Natural killer cell treated with Interleukin-12 subunit alpha and Interleukin-12 subunit beta and Interleukin-15 and Interleukin-18, amount 100 ng/mL, for 72 hours (primary cell): ENCODE data around the gene ADAMTS3. TPM values are rescaled to one million over a fixed set of nuclear protein-coding genes. Genes with fewer than 3 reads are reported as not detected.
"Not testable (repeated sequence)": the region's sequence is repeated elsewhere in the genome, so short reads cannot be mapped to it uniquely, and the experiment has no call there.

Experiments
- ATAC-seq, 2 donors: fragments of 150-1000 bp; cut with Tn5 transposase in 1 of 2; sonication (Bioruptor Pico), chemical (Tn5 transposase) in 1 of 2; 2 replicates each; pipeline ENCODE4 v1.10.0; 2021
- DNase-seq: peaks from one replicate; pipeline ENCODE4 v3.0.0; 2022; ENCODE audit warnings: low spot score
- H3K27ac Mint-ChIP-seq, 2 donors: 1 replicate in 1 of 2; 2 replicates in 1 of 2; pipeline ENCODE4 v1.8.0; 2022; ENCODE audit warnings: mixed read lengths in 2 of 2, mild to moderate bottlenecking in 1 of 2, moderate library complexity in 1 of 2
- H3K27me3 Mint-ChIP-seq, 2 donors: 1 replicate in 1 of 2; 2 replicates in 1 of 2; pipeline ENCODE4 v1.8.0; 2022; ENCODE audit warnings: mixed read lengths in 2 of 2
- H3K36me3 Mint-ChIP-seq: one replicate; pipeline ENCODE4 v1.8.0; 2022; ENCODE audit warnings: mixed read lengths
- H3K4me1 Mint-ChIP-seq, 2 donors: 1 replicate in 1 of 2; 2 replicates in 1 of 2; pipeline ENCODE4 v1.8.0; 2022; ENCODE audit warnings: low read depth in 2 of 2, mixed read lengths in 2 of 2, mild to moderate bottlenecking in 1 of 2
- H3K4me3 Mint-ChIP-seq: one replicate; pipeline ENCODE4 v1.8.0; 2022; ENCODE audit warnings: mixed read lengths
- H3K9me3 Mint-ChIP-seq: 2 replicates; pipeline ENCODE4 v1.8.0; 2022; ENCODE audit warnings: mixed read lengths
- total RNA-seq, 2 donors: library from RNA; stranded (reverse); gene quantifications; one replicate each; pipeline ENCODE4 v1.2.3, GENCODE V29; 2022

The ADAMTS3 gene
- total RNA-seq, 2 donors from 2014 or later, result not detected

DNA sequence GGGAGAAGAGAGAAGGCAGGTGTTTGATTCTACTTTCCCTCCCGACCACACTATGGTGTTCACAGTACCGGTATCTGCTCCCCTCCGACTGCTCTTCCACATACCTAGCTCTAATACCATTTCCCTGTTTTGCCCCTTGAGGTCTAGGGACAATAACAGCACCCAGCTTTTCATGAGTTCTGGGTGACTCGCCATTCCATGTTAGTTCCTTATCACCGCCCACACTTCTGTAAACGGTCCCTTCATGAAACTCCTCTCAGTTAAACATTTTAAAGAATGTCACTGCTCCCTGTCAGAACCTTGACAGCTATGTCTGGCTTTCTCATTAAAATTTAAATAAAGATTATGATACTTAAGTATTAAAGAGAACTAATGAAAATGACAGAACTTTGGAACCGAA lies 136.7 kb downstream of the ADAMTS3 start:
- no peaks in the 10 kb centered on the region for H3K36me3 Mint-ChIP-seq
- H3K27ac Mint-ChIP-seq, result no peak overlapping the region
- no peak for DNase-seq
- no peaks in the 10 kb centered on the region for H3K4me1 Mint-ChIP-seq
- peaks cover 8% of the 10 kb centered on the region for H3K9me3 Mint-ChIP-seq
- H3K27me3 Mint-ChIP-seq, result no peaks in the 10 kb centered on the region
- H3K4me3 Mint-ChIP-seq, result no peak overlapping the region
- no peak for ATAC-seq

DNA sequence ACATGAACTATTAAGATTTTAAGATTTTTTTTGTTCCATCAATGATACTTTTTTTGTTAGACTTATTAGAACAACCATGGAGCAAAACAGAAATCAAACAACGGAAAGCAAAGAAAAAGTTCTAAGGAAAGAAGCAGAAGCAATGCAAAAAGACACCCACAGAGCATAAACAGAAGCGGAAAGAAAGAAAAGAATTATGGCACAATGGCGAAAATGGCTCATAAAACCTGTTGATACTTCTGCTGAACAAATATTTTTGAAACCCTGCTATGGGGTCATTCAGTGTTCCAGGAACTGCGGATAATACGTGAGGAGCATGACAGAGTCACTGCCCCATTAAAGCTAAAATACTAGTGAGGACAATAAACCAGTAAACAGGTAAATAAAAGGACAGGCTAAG lies 138.0 kb downstream of the ADAMTS3 start:
- H3K4me1 Mint-ChIP-seq, result no peaks in the 10 kb centered on the region
- ATAC-seq (no peak), DNase-seq (no peak)
- peaks cover 12% of the 10 kb centered on the region for H3K9me3 Mint-ChIP-seq
- H3K36me3 Mint-ChIP-seq, result no peaks in the 10 kb centered on the region
- H3K27ac Mint-ChIP-seq, result no peak overlapping the region
- no peaks in the 10 kb centered on the region for H3K27me3 Mint-ChIP-seq
- H3K4me3 Mint-ChIP-seq, result no peak overlapping the region

DNA sequence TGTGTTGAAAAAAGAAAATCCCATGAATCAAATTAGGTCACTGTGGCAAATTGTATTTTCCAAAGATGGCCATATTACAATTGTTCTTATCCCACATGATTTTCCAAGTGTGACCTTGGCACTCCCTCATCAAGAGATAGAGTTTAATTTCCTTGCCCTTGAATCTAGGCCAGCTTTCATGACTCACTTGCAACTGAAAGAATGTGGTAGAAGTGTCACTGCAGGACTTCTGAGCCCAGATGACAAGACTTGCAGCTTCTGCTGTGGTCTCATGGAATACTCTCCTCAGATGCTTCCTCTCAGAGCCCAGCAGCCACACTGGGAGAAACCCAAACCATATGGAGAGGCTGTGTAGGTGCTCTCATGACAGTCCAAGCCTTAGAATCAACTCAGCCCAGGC lies 139.0 kb downstream of the ADAMTS3 start:
- no peak overlapping the region for H3K4me3 Mint-ChIP-seq
- no peaks in the 10 kb centered on the region for H3K27me3 Mint-ChIP-seq
- no peak overlapping the region for H3K27ac Mint-ChIP-seq
- H3K9me3 Mint-ChIP-seq, result peaks cover 12% of the 10 kb centered on the region
- DNase-seq (no peak), ATAC-seq (no peak)
- no peaks in the 10 kb centered on the region for H3K4me1 Mint-ChIP-seq
- no peaks in the 10 kb centered on the region for H3K36me3 Mint-ChIP-seq

DNA sequence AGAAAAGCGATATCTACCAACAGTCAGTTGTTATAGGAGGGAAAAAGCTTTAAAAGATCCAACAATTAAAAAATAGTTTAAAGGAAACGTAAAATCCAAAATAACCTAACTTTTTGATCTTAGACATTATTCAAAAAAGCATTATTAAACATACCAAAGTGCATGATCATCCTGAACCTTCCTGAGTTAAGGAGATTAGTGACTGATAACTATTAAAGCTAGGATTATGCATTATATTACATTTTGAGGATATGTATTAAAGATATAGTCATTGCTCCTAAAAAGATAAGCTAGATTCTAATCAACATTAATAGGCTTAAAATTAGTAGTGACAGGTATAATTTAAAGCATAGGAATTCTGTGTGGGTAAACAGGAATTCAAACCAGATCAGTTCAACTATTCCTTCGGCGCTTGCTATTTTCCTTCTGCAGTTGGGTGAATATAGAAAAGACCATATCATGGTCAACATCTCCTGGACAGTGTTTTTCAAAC lies 139.6 kb downstream of the ADAMTS3 start:
- H3K27me3 Mint-ChIP-seq, result no peaks in the 10 kb centered on the region
- H3K36me3 Mint-ChIP-seq, result no peaks in the 10 kb centered on the region
- no peaks in the 10 kb centered on the region for H3K4me1 Mint-ChIP-seq
- no peak for ATAC-seq
- H3K27ac Mint-ChIP-seq, result no peak overlapping the region
- DNase-seq, result no peak
- peaks cover 12% of the 10 kb centered on the region for H3K9me3 Mint-ChIP-seq
- H3K4me3 Mint-ChIP-seq, result no peak overlapping the region

DNA sequence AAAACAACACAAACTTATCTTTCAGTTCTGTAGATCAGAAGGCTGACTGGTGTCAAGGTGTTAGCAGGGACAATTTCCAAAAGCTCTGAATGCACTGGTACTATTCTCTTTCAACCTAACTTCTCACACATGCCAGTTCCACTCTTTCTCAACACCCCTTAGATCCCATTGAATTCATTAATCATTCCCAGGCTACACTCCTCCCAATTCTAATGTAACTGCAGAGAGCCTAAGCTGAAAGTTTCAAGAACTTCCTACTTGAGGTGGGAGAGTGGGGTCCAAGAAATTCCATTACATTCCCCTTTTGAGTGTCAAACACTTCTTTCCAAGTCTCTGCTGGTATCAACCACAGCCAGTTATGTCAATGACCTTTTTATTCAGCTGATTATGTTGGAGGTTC lies 142.0 kb downstream of the ADAMTS3 start:
- no peaks in the 10 kb centered on the region for H3K27me3 Mint-ChIP-seq
- DNase-seq (no peak), ATAC-seq (no peak)
- no peaks in the 10 kb centered on the region for H3K4me1 Mint-ChIP-seq
- no peaks in the 10 kb centered on the region for H3K36me3 Mint-ChIP-seq
- no peak overlapping the region for H3K4me3 Mint-ChIP-seq
- H3K27ac Mint-ChIP-seq, result no peak overlapping the region
- peaks cover 9% of the 10 kb centered on the region for H3K9me3 Mint-ChIP-seq

DNA sequence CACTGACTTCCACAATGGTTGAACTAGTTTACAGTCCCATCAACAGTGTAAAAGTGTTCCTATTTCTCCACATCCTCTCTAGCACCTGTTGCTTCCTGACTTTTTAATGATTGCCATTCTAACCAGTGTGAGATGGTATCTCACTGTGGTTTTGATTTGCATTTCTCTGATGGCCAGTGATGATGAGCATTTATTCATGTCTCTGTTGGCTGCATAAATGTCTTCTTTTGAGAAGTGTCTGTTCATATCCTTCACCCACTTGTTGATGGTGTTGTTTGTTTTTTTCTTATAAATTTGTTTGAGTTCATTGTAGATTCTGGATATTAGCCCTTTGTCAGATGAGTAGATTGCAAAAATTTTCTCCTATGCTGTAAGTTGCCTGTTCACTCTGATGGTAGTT lies 143.1 kb downstream of the ADAMTS3 start:
- H3K4me1 Mint-ChIP-seq, H3K27me3 Mint-ChIP-seq, ATAC-seq, DNase-seq, H3K27ac Mint-ChIP-seq, H3K36me3 Mint-ChIP-seq, H3K4me3 Mint-ChIP-seq: not testable (repeated sequence)
- H3K9me3 Mint-ChIP-seq, result peaks cover 11% of the 10 kb centered on the region

DNA sequence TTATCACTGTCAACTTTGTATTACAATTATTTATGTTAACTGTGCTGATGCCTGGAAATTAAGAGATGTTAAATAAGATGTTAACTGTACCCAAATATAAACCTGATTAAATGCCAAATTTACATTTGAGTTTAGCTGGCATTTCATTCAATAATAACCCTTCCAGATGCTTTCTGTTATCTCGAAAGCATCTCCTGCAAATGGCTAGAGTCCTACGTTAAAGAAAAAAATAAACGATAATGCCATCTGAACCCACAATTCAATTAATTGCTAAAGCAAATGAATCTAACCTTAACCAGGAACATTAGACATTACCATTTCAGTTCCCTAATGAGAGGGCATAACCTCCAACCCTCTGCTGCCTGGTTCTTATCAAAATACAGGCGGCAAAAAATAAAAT lies 145.0 kb downstream of the ADAMTS3 start:
- DNase-seq, result no peak
- Mint-ChIP-seq H3K4me1 (no peaks in the 10 kb centered on the region), H3K9me3 (peaks cover 17% of the 10 kb centered on the region), H3K27me3 (no peaks in the 10 kb centered on the region), H3K27ac (no peak overlapping the region), H3K4me3 (no peak overlapping the region), H3K36me3 (no peaks in the 10 kb centered on the region)
- no peak for ATAC-seq

DNA sequence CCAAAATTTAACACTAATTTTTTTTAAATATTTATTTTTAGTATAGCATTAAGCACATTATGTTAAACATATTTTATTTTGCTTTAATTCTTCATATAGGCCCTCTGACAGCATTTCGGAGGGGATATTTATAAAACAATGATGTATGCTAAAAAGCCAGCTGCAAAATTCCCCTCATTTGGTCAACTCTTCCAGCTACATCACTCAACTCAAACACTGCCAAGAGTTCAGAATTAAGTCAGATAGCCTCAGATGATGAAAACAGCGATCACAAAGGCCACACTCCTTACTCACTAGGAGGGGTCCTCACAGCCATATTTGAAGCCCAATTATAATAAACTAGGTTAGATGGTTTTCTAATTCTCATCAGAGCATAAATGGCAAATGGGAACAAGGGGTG lies 146.6 kb downstream of the ADAMTS3 start:
- DNase-seq (no peak), ATAC-seq (no peak)
- Mint-ChIP-seq H3K27ac (no peak overlapping the region), H3K27me3 (no peaks in the 10 kb centered on the region), H3K4me3 (no peak overlapping the region), H3K9me3 (peaks cover 17% of the 10 kb centered on the region), H3K4me1 (no peaks in the 10 kb centered on the region), H3K36me3 (no peaks in the 10 kb centered on the region)

DNA sequence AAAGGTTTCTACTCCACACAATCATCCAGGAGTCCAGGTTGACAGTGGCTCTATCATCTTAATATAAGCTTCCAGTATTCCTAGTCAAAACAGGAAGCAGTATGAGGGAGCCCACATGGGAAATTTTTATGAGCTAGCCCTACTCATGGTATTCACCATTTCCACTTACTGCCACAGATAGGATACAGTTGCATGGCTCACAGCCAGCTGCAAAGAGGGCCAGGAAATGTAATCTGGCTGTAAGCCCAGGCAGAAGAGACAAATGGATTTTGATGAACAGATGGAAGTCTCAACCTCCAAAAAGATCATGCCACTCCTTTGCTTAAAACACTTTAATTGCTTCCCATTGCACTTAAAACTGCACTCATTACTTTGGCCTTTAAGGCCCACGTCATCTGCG lies 150.6 kb downstream of the ADAMTS3 start:
- ATAC-seq (no peak), DNase-seq (no peak)
- Mint-ChIP-seq H3K4me3 (no peak overlapping the region), H3K27ac (no peak overlapping the region), H3K9me3 (peaks cover 12% of the 10 kb centered on the region), H3K4me1 (no peaks in the 10 kb centered on the region), H3K27me3 (no peaks in the 10 kb centered on the region), H3K36me3 (no peaks in the 10 kb centered on the region)

DNA sequence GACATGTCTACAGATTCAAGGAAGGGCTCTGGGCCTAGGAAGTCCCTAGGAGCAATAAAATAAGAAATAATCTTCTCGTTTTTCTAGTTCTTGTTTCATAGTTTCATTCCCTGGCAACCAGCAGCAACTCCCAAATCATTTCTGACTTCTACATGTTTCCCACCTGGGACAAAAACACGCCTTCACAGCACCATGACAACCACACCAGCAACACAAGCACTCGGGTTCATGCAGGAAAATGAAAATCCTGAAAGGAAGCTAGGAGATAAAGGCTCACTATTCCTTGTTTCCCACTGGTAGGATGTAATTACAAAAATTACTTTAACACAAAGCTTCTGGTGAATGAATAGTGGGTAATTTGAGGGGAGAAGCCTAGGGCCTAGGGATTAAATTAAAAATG lies 158.9 kb downstream of the ADAMTS3 start:
- Mint-ChIP-seq H3K27me3 (no peaks in the 10 kb centered on the region), H3K27ac (no peak overlapping the region)

DNA sequence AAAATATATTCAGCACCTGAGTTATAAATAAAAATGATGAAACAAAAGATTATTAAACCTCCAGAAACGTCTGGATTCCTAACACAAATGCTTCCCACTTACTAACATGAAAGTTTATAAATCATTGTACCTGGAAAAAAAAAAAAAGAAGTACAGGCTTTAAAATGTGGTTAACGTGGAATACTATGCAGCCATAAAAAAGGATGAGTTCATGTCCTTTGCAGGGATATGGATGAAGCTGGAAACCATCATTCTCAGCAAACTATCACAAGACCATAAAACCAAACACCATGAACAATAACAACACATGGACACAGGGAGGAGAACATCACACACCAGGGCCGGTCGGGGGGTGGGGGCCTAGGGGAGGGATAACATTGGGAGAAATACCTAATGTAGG lies 160.5 kb downstream of the ADAMTS3 start:
- Mint-ChIP-seq H3K36me3 (no peaks in the 10 kb centered on the region), H3K4me1 (no peaks in the 10 kb centered on the region), H3K27ac (no peak overlapping the region), H3K27me3 (no peaks in the 10 kb centered on the region), H3K4me3 (no peak overlapping the region), H3K9me3 (no peaks in the 10 kb centered on the region)
- no peak for DNase-seq
- ATAC-seq, result no peak

More for the DNA sequence above, 158.9 kb downstream of the ADAMTS3 start:
- no peaks in the 10 kb centered on the region for H3K9me3 Mint-ChIP-seq
- DNase-seq (no peak), ATAC-seq (no peak)
- H3K4me1 Mint-ChIP-seq, result no peaks in the 10 kb centered on the region
- no peak overlapping the region for H3K4me3 Mint-ChIP-seq
- no peaks in the 10 kb centered on the region for H3K36me3 Mint-ChIP-seq

DNA sequence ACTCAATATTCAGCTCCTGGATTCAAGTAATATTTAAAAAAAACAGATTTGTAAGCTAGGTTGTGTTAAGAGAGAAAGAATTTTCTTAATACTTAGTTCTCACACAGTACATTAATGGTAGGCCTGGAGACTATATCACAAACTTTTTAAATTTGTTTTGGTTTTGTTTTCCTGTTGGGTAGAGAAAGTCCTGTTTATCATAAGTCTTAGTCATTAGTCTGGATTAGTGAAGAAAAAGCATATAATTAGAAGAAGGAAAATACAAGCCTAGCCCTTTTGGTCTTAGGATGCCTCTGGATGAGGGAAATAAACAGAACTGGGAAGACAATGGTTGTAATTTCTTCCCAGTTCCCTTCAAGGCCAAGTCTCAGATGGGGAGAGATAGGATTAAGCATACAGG lies 163.6 kb downstream of the ADAMTS3 start:
- Mint-ChIP-seq H3K9me3 (no peaks in the 10 kb centered on the region), H3K4me1 (no peaks in the 10 kb centered on the region), H3K4me3 (no peak overlapping the region), H3K27me3 (no peaks in the 10 kb centered on the region), H3K27ac (no peak overlapping the region), H3K36me3 (no peaks in the 10 kb centered on the region)
- DNase-seq (no peak), ATAC-seq (no peak)

DNA sequence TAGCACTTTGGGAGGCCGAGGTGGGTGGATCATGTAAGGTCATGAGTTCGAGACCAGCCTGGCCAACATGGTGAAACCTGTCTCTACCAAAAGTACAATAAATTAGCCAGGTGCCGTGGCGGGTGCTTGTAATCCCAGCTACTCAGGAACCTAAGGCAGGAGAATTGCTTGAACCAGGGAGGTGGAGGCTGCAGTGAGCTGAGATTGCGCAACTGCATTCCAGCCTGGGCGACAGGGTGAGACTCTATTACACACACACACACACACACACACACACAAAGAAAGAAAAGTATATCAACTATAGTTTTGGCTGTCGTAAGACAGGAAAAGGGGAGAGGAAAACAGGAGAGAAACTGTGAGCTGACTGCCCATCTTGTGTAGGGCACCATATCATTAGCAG lies 171.7 kb downstream of the ADAMTS3 start:
- Mint-ChIP-seq H3K36me3 (no peaks in the 10 kb centered on the region), H3K27ac (no peak overlapping the region), H3K27me3 (no peaks in the 10 kb centered on the region), H3K4me1 (no peaks in the 10 kb centered on the region), H3K4me3 (no peak overlapping the region), H3K9me3 (no peaks in the 10 kb centered on the region)
- DNase-seq, result no peak
- ATAC-seq, result no peak

DNA sequence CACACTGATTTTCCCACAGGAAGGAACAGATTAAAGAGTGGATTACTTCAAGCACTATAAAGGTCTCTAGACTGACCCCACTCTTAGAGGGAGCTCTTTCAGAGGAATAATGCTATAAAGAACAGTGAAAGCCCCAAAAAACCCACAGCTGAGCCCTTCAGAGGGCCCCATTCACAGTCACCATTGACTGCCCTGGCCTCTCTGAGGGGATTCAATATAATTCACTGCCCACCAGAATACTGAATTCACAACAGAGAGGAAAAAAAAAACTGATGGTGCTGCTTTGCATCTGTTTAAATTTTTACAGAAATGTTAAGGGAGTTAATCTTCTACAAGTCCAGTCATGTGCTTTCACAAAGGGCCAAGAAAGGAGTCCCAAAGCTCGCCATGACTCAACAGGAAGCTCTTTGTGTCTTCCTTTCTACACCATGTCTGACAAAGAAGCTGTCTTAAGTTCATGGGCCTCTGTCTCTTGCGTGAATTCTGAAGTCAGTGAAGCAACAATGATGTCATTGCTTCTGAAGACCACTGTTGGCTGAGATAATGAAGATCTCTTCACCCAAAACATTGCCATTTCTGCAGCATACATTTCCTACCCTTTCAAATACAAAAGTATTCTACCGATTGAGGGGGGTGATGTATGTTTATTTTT lies 174.9 kb downstream of the ADAMTS3 start:
- H3K9me3 Mint-ChIP-seq, result no peaks in the 10 kb centered on the region
- DNase-seq, result no peak
- no peak overlapping the region for H3K27ac Mint-ChIP-seq
- ATAC-seq, result no peak
- H3K4me3 Mint-ChIP-seq, result no peak overlapping the region
- H3K27me3 Mint-ChIP-seq, result no peaks in the 10 kb centered on the region
- no peaks in the 10 kb centered on the region for H3K4me1 Mint-ChIP-seq
- H3K36me3 Mint-ChIP-seq, result no peaks in the 10 kb centered on the region

DNA sequence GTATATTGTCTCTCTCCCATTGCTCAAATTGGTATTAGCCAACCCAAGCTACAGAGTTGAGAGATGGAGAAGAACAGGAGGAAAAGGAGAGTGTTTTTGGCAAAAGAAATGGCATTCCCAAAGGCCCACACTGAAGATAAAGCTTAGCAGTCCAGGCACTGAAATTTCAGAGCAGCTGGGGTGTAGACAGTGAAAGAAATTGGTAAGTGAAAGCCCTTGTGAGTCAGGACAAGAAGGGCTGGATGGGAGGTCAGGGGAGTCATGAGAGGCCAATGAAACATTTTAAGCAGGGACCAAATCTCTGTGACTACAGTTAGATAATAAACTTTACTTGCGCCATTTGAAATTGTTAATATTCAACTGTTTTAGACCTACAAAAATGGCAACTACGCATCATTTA lies 177.7 kb downstream of the ADAMTS3 start:
- Mint-ChIP-seq H3K27ac (no peak overlapping the region), H3K4me1 (no peaks in the 10 kb centered on the region), H3K27me3 (no peaks in the 10 kb centered on the region), H3K4me3 (no peak overlapping the region), H3K36me3 (no peaks in the 10 kb centered on the region), H3K9me3 (no peaks in the 10 kb centered on the region)
- DNase-seq (no peak), ATAC-seq (no peak)
